GM19193 (cell line): ENCODE measurements around the gene SH2D7.

Experiments used
- POLR2A ChIP-seq: IDR thresholded peaks from 4 replicates; pipeline ENCODE4 v1.6.1; 2011; ENCODE audit not compliant: insufficient read depth, insufficient read length; ENCODE audit errors: extremely low read depth

The SH2D7 gene

DNA sequence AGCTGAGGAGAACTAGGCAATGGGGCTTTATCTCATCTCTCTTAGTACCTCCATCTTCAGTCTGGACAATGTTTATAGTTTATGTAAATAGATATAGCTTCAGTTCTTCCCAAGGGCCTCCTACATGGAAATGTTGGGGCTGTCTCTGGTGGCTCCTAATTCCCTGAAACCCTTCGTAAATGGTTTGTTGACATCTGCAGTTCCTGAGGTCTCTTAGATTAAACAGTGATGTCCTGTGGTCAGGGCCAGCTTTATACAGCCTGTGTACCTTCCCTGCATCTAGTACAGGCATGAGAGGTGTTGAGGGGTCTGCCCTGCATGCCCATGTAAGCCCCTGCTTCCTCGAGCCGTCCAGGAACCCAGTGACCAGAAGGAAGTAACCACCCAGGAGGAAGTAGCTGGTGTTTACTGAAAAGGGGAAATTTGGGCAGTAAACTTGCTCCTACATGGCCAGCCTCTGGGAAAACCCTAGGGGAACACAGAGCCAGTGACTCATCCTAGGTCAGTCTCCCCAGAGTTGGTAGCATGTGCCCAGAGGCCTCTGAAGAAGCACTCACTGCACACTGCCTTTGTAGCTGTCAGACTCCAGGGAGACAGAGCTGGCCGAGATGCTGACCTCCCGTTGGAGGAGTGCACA is 10.1 kb upstream of the SH2D7 start:
- TF ChIP-seq POLR2A = no peak

DNA sequence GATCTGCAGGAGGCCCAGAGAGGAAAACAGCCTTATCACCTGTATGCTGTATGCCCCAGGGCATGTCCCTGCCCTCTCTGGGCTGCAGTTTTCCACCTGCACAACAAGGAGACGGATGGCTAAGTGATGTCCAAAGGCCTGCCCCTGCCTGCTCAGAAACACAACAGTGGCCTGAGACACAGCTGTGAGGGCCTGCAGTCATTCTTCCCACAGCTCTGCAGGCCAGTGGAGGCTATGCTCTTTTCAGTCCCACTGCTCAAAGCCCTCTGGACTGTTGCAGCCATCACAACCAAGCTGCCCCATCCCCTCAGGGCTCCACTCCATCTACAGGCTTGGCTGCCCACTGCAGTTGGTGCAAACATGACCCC is 9.6 kb upstream of the SH2D7 start:
- no peak for TF ChIP-seq POLR2A

DNA sequence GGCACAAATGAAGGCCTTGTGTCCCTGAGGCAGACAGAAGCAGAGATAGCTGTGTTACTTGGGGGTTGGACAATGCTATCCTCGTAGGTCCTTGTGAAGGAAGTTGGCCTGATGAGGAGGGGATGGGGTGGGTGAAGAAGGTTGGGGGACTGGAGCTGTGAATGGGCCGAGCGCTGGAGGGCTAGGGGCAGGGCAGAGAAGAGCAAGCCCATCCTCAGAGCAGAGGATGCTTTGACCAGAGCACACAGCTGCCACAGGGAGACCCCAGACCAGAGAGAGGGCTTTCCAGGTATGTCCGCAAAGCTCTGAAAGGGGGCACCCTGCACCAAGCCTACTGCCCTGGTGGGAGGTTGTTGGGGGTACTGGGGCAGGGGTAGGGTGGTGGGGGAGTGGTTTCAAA is 9.2 kb upstream of the SH2D7 start:
- no peak for TF ChIP-seq POLR2A

- TF ChIP-seq POLR2A = peak; percentile 48
These were observed 8.5 kb upstream of the SH2D7 start for GRCh38 chr15:78083687-78084448.

- no peak for TF ChIP-seq POLR2A
These were observed 8.0 kb upstream of the SH2D7 start for GRCh38 chr15:78084449-78084750.

DNA sequence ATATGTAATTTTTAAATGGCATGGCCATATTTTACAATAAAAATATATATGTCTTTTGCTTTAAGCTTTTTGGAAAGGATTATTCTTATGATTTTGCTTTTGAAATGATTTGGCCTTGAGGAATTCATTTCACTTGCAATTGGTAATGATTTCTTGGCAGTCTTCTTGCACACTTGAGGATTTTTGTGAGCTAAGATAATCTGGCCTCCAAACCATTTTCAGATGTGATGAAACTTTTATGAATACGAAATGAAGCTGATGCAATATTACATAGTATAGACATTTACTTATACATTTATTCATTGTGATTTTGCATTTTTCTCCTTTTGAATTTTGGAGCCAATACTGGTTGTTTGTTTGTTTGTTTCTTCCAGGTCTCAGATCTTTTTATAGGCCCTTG is 6.4 kb upstream of the SH2D7 start:
- TF ChIP-seq POLR2A = no peak

GRCh38 chr15:78087951-78088772 is 4.2 kb upstream of the SH2D7 start:
- no peak for TF ChIP-seq POLR2A

DNA sequence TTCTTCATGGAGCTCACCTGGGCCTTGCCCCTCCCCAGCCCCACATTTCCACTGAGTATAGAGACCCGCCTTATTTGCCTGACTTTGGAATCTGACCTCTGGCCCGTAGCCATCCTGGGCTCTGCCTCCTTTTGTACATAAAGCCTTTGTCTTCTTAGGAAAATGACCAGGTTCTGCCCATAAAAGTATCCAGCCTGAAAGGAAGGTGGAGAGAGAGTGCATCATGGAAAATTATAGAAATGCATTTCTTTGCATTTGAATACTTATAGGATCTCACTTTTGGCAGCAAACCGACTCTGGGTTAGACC is 3.6 kb upstream of the SH2D7 start:
- TF ChIP-seq POLR2A = no peak

- no peak for TF ChIP-seq POLR2A
These were observed 1.8 kb upstream of the SH2D7 start for GRCh38 chr15:78090422-78091063.

- TF ChIP-seq POLR2A = no peak
These were observed 1.1 kb downstream of the SH2D7 start for GRCh38 chr15:78093242-78094020.

GRCh38 chr15:78097667-78098066 is 5.3 kb downstream of the SH2D7 start:
- TF ChIP-seq POLR2A = no peak

GRCh38 chr15:78098131-78098755 is 5.9 kb downstream of the SH2D7 start:
- TF ChIP-seq POLR2A = no peak

DNA sequence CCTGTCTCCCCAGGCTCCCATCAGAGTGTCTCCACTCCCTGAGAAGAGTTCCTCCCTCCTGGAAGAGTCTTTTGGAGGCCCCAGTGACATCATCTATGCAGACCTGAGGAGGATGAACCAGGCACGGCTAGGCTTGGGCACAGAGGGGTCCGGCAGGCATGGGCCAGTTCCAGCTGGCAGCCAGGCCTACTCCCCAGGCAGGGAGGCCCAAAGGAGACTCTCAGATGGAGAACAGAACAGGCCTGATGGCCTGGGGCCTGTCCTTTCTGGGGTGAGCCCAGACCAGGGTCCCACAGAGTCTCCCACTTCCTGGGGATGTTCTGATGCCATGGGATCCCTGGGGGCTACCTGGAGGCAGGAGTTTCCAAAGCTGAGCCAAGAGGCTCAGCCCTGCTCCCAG is 8.5 kb downstream of the SH2D7 start:
- TF ChIP-seq POLR2A = no peak

DNA sequence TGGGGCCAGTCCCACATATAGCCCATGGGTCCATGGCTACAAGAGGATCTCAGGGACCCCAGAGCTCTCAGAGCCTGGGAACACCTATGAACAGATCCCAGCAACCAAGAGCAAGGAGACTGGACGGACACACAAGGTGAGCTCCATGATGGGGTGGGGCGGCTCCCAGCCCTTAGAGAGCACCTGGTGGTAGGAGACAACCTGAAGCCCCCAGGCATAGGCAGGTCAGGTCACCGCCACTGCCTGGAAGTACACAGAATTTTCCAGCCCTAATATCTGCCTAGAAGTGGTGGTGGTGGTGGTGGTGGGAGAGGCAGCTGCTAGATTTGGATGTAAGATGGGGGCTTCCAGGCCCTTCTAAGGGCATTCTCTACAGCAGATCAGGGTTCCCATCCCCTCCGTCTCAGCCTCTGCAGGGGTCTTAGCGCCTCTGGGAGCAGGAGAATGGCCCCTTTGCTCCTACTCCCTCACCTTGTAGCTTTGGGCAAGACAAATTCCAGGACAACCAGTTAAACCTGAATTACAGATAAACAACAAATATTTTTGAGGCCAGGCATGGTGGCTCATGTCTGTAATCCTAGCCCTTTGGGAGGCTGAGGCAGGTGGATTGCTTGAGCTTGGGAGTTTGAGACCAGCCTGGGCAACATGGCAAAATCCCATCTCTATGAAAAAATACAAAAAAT is 9.2 kb downstream of the SH2D7 start:
- TF ChIP-seq POLR2A = no peak

DNA sequence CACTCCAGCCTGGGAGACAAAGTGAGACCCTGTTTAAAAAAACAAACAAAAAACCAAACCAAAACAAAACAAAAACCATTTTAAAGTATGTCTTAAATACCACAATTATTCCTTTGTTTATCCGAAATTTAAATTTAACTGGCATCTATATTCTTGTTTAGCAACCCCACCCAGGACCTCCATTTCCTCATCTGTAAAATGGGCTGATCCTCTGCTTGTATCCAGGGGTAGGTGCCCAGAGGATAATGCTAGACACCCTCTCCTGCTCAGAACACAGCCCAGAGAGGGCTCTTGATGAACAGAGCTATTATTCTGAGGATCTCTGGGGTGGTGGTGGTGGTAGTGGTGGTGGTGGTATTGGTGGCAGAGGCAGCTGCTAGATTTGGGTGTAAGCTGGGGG is 9.8 kb downstream of the SH2D7 start:
- no peak for TF ChIP-seq POLR2A

DNA sequence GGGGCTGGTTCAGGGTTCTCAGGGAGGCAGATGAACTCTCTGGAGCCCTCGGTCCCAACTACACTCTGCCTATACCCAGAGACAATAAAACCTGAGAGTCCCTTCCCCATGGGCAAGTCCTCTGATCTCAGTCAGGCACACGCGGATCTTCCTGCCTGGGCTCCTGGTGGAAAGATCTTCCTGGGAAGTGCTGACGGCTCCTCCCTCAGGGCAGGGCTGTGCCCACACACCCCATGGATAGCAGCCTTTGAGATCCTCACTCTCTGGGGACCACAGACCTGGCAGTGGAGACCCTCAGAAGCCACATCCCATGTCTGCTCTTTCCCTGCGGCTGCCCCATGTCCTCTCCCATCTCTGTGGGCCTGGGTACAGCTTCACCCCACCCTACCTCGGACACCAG is 10.4 kb downstream of the SH2D7 start:
- TF ChIP-seq POLR2A = no peak
